Mammary epithelial cell (primary cell): ENCODE results near the gene EHD3.

ENCODE experiments used
- CTCF ChIP-seq, 2 donors: IDR thresholded peaks in 1 of 2; conservative IDR thresholded peaks in 1 of 2; 2 replicates each; pipeline ENCODE4 v1.5.1; 2011 to 2012; ENCODE audit warnings: inconsistent platforms in 2 of 2, low read length in 2 of 2, mild to moderate bottlenecking in 2 of 2, control low read depth in 1 of 2, low read depth in 1 of 2; ENCODE audit not compliant: insufficient read depth in 1 of 2; ENCODE audit errors: extremely low read depth in 1 of 2
- EZH2 ChIP-seq: IDR thresholded peaks from 2 replicates; pipeline ENCODE4 v1.6.1; 2012; ENCODE audit warnings: low read length, inconsistent platforms, borderline replicate concordance

GRCh38 chr2:31222071-31222470 lies 11.9 kb upstream of the EHD3 start:
- TF ChIP-seq CTCF (conservative IDR thresholded peaks at IDR 0.05 in 1 of 2, IDR thresholded peaks at IDR 0.05 in 1 of 2; ENCODE audit: extremely low read depth in 1 of 2, insufficient read depth in 1 of 2, low read depth in 1 of 2, low read length in 2 of 2) (no peak), EZH2 (no peak)
